Limb (tissue), 2 donors: ENCODE data around the gene HSF4.

ENCODE experiments used
- DNase-seq, 2 donors: peaks; one replicate each; pipeline ENCODE4 v3.0.0-alpha.2; 2016; ENCODE audit errors: extremely low spot score in 2 of 2

Gene HSF4

GRCh38 chr16:67184995-67185650 is 20.6 kb downstream of the HSF4 start:
- DNase-seq = peak; percentile 84 to 93

GRCh38 chr16:67185651-67186134 is 21.1 kb downstream of the HSF4 start:
- no peak for DNase-seq

- no peak for DNase-seq
These were observed 22.0 kb downstream of the HSF4 start for GRCh38 chr16:67186550-67186950.

DNA sequence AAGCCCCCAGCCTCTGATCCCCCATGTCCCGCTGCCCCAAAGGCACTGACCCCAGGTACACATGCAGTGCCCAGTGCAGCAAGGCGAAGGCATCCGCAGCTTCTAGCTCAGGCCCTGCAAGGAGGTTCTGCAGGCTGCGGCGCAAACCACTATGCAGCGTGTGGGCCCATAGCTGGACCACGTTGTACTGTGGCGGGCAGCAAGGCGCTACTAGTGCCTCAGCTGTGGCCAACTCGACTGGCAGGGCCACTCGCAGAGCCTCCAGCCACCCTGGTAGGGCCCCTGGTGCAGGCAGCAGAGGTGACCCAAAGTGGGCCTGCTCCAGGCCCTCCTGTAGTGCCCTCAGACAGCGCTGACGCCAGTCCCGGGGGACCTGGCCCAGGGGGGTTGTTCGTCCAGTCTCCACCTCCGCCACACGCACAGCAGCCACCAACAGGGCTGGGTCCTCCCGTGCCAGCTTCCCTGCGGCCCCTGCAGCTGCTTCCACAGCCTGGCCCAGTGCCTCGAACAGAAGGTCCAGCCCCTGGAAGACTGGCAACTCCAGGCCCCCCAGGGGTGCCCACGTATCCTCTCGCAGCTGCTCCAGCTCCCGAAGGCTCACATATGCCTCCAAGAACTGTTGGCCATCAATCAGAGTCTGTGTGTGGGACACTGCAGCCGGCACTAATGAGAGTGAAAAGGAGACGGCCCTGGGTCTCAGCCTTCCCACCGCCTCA is 22.8 kb downstream of the HSF4 start:
- DNase-seq = no peak

- DNase-seq = no peak
These were observed 23.8 kb downstream of the HSF4 start for GRCh38 chr16:67188323-67188722.

DNA sequence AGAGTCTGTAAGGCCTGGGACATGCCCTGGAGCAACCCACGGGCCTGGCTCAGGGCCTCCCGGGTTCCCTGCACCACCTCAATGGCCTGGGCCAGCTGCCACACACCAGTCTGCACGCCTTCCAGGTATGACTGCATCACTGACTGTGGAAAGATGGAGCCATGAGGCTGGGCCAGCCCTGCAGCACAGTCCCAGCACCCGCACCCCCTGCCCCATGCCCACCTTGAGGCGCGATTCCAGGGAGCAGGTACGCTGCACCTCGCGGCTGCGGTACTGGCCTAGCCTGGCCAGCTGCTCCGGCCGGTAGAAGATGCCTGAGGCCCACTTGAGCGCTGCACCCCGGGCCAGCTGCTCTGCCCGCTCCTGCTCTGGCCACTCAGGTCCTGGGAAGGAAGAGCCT is 24.3 kb downstream of the HSF4 start:
- no peak for DNase-seq

DNA sequence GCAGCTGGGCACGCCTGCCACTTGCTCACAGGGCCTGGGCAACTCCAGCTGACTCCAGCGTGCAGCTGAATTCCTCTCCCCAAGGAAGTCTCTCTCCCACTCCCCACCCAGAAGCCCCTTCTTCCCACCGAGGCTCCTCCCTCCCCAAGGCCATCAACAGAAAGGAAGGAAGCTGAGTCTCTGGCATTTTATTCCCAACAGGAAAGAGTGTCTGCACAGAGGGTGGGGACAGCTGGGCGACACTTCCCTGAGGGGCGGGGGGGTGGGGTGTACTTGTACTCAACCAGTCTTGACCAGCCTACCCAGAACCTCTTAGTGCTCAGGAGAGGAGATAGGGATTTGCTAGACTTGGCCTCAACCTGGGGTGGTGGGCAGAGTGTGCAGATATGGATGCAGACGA is 25.5 kb downstream of the HSF4 start, which contains the start of gene EXOC3L1:
EXOC3L1 (minus strand) TSS at position 96 of the 400 bp plus-strand sequence. CDS start 460 bp downstream, outside the sequence.
- no peak for DNase-seq

DNA sequence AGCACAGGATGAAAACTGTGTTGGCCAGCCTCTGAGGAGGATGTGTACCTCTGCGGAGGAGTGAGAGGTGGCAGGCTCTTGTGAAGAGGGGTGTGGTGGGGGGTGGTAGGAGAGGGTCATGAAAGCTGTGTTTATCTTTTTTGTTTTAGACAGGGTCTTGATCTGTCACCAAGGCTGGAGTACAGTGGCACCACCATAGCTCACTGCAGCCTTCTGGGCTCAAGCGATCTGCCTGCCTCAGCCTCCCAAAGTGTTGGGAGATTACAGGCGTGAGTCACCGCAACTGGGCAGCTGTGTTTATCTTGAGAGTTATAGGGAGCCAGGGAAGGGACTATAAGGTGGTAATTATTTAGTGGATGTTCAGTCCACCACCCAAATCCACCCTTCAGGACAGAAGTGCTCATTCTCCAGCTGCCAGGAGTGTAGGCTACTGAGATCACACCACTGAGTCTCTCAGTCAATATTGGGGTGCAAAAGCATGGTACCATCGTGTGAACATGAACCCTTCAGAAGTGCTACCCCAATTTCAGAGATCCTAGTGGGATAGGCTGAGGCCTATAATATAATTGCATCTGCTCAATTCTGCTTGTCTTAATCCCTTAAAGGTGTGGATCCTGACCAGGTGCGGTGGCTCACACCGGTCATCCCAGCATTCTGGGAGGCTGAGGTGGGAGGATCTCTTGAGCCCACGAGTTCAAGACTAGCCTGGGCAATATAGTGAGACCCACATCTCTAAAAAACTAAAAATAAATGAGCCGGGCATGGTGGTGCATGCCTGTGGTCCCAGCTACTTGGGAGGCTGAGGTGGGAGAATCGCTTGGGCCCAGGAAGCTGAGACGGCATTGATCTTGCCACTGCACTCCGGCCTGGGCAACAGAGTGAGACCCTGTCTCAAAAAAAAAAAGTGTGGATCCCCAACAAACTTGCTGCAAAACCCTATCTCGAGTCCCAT is 26.2 kb downstream of the HSF4 start:
- DNase-seq = no peak

GRCh38 chr16:67191411-67191994 is 27.0 kb downstream of the HSF4 start:
- no peak for DNase-seq

GRCh38 chr16:67191995-67192681 is 27.6 kb downstream of the HSF4 start, which contains the start of gene E2F4:
Gene E2F4 (plus strand): TSS chr16:67192155. CDS start chr16:67192228, 73 bp downstream.
- DNase-seq = peak; percentile 92 to 93

GRCh38 chr16:67192781-67193361 is 28.3 kb downstream of the HSF4 start:
- no peak for DNase-seq

GRCh38 chr16:67193536-67193935 is 29.0 kb downstream of the HSF4 start:
- no peak for DNase-seq

- DNase-seq = no peak
These were observed 29.7 kb downstream of the HSF4 start for GRCh38 chr16:67194260-67194659.

DNA sequence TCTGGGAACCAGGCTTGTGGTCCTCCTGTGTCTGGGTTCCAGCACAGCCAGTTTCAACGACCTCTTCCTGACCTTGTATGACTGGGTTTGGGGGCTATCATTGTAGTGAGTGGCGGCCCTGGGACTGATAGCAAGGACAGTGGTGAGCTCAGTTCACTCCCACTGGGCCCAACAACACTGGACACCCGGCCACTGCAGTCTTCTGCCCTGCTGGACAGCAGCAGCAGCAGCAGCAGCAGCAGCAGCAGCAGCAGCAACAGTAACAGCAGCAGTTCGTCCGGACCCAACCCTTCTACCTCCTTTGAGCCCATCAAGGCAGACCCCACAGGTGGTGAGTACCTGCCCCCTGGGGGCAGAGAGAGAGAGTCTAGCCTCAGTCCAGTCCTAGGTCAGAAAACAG is 31.1 kb downstream of the HSF4 start:
- DNase-seq = no peak

- no peak for DNase-seq
These were observed 32.3 kb downstream of the HSF4 start for GRCh38 chr16:67196881-67197280.

DNA sequence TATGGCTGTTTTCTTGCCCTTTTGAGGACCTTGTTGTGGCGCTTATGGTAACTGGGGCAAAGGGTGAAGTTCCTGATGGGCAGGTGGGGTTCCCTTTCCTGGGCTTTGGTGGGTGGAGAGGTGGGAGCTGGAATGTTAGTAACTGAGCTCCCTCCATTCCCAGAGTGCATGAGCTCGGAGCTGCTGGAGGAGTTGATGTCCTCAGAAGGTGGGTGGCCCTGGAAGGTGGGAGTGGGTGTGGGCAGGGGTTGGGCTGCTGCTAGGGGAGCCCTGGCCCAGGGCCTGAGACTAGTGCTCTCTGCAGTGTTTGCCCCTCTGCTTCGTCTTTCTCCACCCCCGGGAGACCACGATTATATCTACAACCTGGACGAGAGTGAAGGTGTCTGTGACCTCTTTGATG is 33.2 kb downstream of the HSF4 start:
- no peak for DNase-seq

GRCh38 chr16:67198238-67198734 is 33.7 kb downstream of the HSF4 start:
- DNase-seq = no peak

GRCh38 chr16:67199011-67199807 is 34.7 kb downstream of the HSF4 start, which contains the start of gene ELMO3:
Gene ELMO3 (plus strand): TSS chr16:67199131. CDS start chr16:67199327, 196 bp downstream.
- DNase-seq = no peak

- no peak for DNase-seq
These were observed 35.3 kb downstream of the HSF4 start for GRCh38 chr16:67199808-67200198.
